HG02623 (cell line): ENCODE measurements around the gene DYRK1A.
"Not testable (repeated sequence)": the region's sequence is repeated elsewhere in the genome, so short reads cannot be mapped to it uniquely, and the experiment has no call there.

Experiments
- ATAC-seq: cut with Tn5 transposase; IDR thresholded peaks from one replicate; pipeline ENCODE4 v1.9.1; 2021; ENCODE audit warnings: moderate library complexity; ENCODE audit not compliant: unreplicated experiment

Gene DYRK1A

DNA sequence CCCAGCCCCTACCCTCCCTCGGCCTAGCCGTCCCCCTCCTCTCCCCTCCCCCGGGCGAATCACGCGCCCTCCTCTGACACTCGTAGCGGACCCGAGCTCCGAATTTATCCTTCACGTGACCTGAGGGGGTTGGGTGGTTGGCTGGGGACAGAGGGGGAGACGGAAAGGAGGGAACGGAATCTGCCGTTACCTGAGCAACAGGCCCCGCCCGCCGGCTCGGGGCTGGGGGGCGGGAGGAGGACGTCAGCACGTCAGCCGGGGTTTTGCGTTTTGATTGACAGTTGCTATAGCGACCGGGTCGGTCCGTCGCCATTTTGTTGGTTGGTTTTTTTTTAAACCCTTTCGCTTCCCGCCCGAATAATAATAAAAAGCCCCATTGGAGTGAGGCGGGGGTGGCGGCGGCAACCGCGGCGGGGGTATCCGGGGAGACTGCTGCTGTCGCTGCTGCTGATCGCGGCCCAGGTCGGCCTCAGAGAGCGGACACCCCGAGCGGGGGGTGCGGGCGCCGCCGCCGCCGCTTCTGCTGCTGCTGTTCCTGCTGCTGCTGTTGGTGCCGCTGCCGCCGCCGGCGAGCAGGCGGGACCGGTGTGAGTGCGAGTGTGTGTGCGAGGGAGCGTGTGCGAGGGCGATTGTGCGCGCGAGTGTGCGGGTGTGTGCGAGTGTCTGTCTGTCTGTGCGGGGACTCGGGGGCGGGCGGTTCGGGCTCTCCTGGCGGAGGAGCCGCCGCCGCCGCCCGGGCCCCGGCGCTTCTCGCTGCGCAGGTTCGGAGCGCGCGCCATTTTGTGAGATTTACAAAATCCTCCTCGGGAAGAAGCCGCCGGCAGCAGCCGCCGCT, at the start of gene DYRK1A:
DYRK1A (plus strand) TSS at position 292 of the 835 bp plus-strand sequence. CDS start 53,602 bp downstream, outside the sequence.
- ATAC-seq: peak; percentile 66

- ATAC-seq: no peak
Measured at GRCh38 chr21:37319551-37319950, 47.0 kb upstream of the DYRK1A start.

- ATAC-seq: no peak
Measured at GRCh38 chr21:37322084-37322483, 44.5 kb upstream of the DYRK1A start.

- ATAC-seq: no peak
Measured at GRCh38 chr21:37324558-37324957, 42.0 kb upstream of the DYRK1A start.

DNA sequence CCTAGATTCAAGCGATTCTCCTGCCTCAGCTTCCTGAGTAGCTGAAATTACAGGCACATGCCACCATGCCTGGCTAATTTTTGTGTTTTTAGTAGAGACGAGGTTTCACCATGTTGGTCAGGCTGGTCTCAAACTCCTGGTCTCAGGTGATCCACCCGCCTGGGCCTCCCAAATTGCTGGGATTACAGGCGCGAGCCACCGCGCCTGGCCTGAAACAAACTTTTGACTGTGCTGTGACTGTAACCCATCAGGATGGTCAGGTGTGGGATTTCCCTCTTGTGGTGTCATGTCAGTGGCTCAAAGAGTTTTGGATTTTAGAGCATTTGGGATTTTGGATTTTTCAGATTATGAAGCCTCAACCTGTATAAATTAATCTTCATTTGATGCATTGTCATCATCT, 38.4 kb upstream of the DYRK1A start:
- ATAC-seq: not testable (repeated sequence)

- ATAC-seq: no peak
Measured at GRCh38 chr21:37331411-37331810, 35.2 kb upstream of the DYRK1A start.

DNA sequence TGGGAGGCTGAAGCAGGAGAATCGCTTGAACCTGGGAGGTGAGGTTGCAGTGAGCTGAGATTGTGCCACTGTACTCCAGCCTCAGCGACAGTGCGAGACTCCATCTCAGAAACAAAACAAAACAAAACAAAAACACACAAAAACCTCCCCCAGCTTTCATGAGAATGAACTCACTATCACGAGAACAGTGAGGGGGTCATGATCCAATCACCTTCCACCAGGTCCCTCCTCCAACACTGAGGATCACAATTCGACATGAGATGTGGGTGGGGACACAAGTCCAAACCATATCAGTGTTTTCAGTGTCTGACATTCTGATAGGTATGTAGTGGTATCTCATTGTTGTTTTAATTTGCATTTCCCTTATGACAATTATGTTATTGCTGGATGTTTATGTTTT, 31.5 kb upstream of the DYRK1A start:
- ATAC-seq: no peak

DNA sequence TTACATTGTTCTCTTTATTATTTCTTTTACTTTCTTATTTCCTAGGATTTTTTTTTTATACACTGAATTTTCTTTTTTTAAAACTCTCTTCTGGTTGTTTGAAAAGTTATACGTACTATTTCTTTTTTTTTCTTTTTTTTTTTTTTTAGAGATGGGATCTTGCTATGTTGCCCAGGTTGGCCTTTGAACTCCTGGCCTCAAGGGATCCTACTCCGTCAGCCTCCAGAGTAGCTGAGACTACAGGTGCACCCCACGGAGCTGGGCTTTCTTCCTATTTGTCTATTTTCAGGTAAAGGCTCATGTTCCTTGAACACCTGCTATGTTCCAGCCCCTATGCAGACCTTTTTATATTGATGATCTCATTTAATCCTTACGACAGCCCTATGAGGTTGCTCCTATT, 29.4 kb upstream of the DYRK1A start:
- no peak for ATAC-seq

GRCh38 chr21:37337831-37338230, 28.7 kb upstream of the DYRK1A start:
- no peak for ATAC-seq

DNA sequence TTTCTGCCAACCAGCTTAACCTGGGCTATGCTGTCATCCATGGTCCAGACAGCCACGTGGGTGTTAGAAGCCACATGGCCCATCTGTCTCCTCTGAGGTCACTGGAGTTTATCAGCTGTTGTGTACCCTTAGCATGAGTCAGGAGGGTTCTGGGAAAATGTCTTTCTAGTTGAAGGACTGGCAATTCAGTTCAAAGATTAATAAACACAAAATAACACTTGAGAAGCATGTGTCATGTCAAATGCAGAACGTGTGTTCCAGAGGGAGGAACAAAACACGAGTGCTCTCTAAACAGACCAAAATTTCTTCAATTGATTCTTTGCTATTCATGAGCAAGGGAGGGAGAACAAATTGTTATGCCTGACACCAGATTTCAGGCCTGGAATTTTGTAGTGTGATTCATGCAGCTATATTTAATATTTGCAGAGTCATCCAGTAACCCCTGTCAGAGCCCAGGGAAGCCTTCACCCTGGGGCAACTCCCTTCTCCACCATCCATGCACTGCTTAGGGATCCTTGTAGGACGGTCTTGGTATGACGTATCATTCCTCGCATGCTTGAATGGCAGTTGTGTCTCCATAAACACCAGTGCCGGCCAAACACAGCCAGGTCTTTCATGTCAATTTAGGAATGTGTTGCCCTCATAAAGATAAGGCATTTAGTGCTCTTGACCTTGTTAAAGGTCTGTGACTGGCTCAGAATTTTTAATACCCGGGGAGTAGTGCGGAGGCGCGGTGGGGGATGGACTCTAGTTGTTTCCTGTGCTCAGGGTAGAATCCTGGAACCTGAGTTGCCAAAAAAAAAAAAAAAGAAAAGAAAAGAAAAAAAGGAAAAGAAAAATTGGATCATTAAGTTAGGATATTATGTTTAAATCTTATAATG, 27.7 kb upstream of the DYRK1A start:
- no peak for ATAC-seq

DNA sequence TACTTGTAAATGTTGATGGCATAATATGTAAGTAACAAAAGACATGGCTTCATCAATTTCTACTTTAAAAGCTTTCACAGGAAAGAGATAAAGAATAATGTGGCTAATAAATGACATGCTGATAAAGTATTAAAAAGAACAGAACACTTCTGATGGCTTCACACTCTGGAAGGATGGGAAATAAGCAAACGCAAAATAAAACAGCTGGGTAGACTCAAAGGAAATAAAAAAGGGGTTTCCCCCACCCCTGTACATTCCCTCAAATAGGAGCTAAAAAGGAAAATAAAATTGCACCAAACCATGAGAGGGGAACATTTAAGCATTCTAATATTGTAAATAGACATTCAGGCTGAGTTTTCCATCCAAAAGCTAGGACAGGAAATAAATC, 27.0 kb upstream of the DYRK1A start:
- no peak for ATAC-seq

DNA sequence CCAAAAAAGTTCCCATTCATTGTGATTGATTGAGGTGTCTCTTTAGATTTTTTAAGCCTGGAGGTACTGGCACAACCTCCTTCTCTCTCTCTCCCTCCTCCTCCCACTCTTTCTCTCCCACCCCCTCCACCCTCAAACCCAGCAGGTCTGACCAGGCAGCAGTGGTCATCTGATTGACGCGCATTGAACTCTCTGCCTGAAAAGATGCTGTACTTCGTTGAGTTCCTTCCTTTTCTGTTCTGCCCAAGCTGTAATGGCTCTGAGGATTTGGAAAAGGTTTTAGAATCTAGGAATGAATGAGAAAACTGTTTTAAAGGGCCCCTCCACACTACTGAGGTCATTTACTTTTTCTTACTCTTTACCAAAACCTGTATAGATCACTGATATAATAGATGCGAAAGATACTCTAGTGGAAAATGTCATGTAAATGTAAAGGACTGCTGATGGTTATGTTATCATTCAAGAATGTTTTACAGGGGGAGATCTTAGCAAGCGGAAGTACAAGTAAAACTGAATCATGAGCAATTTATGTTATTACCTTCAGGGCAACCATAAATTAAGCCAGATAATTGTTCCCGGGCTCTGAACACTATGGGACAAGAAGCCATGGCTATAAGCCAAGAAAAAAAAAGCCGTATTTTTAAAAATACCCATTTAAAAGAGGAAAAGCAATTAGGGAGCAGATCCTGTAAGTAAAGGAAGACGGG, 25.2 kb upstream of the DYRK1A start:
- no peak for ATAC-seq

DNA sequence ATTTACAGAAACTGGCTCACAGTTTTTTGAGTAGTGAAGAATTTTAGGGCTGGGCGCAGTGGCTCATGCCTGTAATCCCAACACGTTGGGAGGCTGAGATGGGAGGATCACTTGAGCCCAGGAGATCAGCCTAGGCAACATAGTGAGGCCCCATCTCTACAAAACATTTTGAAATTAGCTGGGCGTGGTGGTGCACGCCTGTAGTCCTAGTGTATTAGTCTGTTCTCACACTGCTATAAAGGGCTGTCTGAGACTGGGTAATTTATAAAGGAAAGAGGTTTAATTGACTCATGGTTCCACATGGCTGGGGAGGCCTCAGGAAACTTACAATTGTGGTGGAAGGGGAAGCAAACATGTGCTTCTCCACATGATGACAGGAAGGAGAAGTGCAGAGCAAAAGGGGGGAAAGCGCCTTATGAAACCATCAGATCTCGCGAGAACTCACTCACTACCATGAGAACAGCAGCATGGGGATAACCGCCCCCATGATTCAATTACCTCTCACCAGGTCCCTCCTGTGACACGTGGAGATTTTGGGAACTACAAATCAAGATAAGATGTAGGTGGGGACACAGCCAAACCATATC, 24.4 kb upstream of the DYRK1A start:
- ATAC-seq: no peak

DNA sequence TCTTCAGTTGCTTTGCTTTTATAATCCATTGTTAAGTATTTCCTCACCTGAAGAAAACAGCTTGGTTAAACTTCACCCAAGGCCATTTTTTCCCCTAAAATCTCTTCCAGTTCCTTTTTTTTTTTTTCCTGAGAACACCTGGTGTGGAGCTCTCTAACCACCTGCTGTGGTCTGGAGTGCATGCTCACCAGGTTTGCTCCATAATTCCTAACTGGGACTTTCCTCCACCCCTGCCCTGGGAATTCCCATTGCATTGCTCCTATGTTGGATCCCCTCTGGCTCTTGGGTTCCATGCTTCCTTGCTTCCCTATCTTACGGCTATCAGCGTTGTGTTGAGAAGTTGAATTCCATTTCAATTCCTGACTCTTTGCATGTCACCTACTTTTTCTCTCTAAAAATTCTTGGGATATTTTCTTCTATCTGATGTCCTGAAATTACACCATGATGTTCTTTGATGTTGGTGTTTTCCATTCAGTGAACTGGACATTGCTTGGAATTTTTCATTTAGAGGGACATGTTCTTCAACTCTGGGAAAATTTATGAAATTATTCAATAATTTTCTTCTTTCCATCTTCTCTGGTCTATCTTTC, 19.6 kb upstream of the DYRK1A start:
- ATAC-seq: no peak

DNA sequence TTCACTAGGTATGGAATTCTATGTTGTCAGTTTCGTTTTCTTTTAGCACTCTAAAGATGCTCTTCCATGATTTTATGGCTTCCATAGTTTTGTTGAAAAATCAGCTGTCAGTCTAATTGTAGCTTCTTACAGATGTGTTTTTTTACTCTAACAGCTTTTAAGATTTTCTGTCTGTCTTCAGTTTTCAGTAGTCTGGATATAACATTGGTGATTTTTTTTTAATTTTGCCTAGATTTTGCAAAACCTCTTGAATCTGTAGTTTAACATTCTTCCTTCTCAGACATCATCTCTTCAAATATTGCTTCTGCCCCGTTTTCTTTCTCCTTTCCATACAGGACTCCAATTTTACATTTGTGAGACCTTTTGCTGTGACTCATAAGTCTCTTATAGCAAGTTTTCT, 17.9 kb upstream of the DYRK1A start:
- no peak for ATAC-seq

DNA sequence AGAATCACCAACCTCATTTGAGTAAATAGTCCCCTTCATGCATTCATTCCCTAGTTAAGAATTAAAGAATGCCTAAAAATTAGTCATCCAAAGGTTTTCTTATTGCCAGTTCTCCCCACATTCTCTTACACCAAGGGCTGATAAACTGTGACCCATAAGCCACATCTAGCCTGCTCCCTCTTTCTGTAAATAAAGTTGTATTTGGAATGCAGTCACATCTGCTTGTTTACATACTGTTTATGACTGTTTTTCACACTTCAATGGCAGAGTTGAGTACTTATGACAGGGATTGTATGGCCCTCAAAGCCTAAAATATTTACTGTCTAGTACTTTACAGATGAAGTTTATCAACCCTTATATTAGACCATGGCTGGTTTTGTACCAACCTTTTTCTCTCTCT, 16.1 kb upstream of the DYRK1A start:
- ATAC-seq: no peak

DNA sequence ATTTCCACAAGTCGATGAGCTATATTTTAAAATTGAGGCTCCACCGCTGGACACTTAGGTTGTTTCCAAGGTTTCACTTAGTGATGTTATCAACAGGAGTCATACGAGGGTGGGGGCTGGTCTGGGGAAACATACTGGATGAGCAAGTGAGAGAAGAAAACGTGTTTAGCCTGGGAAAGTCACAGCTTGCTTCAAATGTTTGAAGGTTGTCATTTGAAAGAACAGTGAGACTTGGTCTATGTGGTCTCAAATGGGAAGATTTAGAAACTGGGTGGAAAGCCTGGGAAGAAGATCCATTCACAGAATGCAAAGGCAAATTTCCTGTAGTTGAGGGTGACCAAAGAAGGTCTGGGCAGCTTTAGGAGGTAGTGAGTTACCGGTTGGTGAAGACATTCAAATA, 9.9 kb upstream of the DYRK1A start:
- ATAC-seq: no peak

DNA sequence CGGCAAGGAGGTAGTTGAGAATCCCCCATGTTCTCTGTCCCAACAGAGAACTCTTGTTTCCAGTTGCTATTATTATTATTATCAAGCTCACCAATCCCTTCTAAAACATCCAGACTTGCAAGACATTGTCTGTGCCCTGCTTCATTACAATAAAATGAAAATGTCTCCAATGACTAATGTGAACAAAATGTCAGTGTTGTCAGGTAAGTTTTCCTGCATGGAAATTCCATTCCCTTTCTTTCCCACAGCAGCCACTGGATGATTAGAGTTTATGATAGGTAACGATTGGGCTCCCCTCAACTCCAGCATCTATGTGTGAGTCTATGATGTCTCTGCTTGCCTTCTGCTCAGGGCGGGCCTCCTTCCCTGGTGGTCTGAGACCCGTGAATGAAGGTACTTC, 8.9 kb upstream of the DYRK1A start:
- no peak for ATAC-seq

- ATAC-seq: no peak
Measured at GRCh38 chr21:37358397-37358796, 8.2 kb upstream of the DYRK1A start.

GRCh38 chr21:37363936-37364335, 2.6 kb upstream of the DYRK1A start:
- no peak for ATAC-seq

GRCh38 chr21:37364722-37365121, 1.9 kb upstream of the DYRK1A start:
- no peak for ATAC-seq
